ENCODE results near the gene DEUP1.

DNA sequence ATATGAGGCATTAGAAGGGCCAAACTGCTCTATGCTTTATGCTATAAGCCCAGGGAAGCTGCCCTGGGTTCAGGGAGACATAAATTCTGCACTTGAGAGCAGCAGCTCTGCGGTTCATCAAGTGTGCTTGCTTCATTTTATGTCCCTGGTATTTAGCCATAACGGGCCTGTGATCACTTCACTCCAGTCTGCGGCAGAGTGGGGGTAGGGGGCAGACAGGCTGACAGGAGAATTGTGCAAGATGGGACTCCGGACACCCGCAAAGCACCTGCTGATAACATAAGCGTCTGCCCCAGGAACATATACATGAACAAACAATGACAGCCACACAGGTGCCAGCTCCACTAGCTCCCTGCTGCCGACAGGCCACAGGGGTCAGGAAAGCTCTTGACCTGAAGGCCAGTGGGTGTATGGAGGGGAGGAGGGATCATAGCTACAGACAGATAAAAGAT, 156.5 kb downstream of the DEUP1 start:
- TF ChIP-seq CTCF (IDR thresholded peaks at IDR 0.05): no peak
- no peak for TF ChIP-seq EZH2 (IDR thresholded peaks at IDR 0.05; ENCODE audit: borderline replicate concordance, insufficient read depth, low read depth, low read length, poor library complexity, severe bottlenecking)
